NCI-H446 treated with DMSO at 0.1 percent for 48 hours (cell line): ENCODE results near the gene EFCAB8.
"Not testable (repeated sequence)": the region's sequence is repeated elsewhere in the genome, so short reads cannot be mapped to it uniquely, and the experiment has no call there.

Experiments
- DNase-seq: peaks from one replicate; lab custom pipeline; 2025; lab: John Stamatoyannopoulos, UW

The EFCAB8 gene

DNA sequence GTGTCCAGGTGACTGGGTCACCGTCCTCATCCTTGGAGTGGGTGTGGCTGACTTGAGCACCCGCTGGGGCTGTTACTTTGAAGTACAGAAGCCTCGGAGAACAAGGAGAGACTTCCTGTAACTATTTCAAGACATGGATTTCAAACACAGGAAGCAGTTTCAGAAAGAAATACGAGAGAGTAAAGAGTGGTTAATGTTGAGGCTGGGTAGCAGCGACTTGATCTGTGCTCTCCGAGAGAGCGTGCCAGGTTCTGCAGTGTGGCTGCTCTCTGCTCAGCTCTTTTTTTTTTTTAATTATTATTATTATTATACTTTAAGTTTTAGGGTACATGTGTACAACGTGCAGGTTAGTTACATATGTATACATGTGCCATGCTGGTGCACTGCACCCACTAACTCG lies 17.5 kb upstream of the EFCAB8 start:
- DNase-seq = no peak

DNA sequence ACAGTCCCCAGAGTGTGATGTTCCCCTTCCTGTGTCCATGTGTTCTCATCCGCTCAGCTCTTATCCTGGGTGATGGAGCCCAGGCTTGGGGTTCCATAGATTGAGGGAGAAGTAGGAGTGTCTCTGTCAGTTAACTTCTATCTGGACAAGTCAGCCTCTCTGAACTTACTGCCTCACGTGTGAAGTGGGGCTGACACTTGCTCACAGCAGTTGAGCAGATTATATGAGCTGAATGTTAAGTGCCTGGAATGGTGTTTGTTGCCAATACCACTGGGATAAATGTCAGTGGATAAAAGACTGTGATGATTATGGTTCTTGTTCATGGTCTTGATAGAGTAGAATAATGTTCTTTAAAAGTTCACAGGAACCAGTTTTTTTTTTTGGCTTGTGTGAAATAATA lies 17.1 kb upstream of the EFCAB8 start:
- no peak for DNase-seq

GRCh38 chr20:32842688-32843524 lies 15.8 kb upstream of the EFCAB8 start:
- no peak for DNase-seq

DNA sequence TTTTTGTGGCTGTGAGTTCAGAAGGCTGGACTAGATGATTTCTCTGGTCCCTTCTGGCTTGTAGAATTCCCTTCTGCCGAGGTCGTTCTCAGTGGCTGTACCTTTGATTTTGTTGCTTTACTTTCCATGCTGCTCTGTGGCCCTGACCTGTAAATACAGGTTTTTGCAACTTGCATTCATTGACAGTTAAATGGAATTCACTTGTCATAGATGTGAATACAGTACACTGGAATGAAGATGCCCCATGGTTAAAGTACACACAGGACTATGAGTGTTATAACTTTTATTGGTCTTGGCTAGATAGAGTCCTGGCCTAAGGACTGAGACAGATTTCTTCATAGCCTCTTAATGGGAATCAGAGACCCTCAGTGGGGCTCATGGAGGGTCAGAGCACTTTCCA lies 12.9 kb upstream of the EFCAB8 start:
- no peak for DNase-seq

GRCh38 chr20:32846852-32847251 lies 11.9 kb upstream of the EFCAB8 start:
- DNase-seq = no peak

DNA sequence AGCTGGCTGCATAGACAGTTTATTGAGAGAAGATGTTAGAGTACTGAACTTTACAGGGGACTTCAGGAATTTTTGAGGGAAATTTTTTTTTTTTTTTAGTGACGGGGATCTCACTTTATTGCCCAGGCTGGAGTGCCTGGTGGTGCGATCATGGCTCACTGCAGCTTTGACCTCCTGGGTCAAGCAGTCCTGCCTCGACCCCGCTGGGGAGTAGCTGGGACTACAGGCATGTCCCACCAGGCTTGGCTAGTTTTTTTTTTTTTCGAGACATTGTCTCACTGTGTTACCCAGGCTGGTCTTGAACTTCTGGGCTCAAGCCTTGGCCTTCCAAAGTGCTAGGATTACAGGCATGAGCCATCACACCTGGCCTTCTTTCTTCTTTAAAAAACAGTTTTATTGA lies 10.8 kb upstream of the EFCAB8 start:
- no peak for DNase-seq

- no peak for DNase-seq
Measured at GRCh38 chr20:32848846-32849245, 9.9 kb upstream of the EFCAB8 start.

DNA sequence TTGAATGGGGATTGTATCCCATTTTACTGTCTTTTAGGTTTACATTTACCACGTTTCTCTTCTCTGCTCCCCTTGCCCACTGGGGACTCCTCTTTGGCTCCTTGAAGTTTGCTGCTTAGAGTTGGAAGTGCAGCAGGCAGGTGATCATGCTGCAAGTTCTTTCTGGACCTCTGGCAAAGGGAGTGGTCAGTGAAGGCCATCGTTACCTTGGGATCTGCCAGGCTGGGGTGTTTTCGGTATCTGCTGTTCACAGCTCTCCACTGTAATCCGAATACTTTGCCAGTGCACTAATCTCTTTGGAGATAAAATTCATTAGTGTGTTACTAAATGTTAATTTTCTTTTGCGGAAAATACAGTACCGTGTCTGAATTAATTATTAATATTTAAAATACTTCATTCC lies 9.1 kb upstream of the EFCAB8 start:
- no peak for DNase-seq

- DNase-seq = no peak
Measured at GRCh38 chr20:32855387-32855786, 3.3 kb upstream of the EFCAB8 start.

- DNase-seq = no peak
Measured at GRCh38 chr20:32858189-32858588, 534 bp upstream of the EFCAB8 start.

- DNase-seq = no peak
Measured at GRCh38 chr20:32861446-32861845, 2.7 kb downstream of the EFCAB8 start.

DNA sequence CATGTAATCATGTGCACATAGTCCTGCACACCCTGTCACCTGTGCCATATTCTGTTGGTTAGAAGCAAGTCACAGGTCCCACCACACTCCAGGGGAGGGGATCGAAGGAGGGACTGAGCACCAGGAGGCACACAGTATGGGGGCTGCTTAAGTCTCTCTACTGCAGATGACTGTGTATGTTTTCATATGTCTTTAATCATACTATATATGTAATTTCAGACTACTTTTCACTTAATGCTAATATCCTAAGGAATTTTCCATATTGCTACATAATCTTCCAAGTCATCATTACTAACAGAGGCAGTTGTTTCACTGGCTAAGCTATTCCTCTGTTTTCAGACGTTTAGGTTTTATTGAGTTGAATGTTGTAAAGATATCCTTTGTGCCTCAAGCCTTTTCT lies 10.8 kb downstream of the EFCAB8 start:
- DNase-seq = no peak

DNA sequence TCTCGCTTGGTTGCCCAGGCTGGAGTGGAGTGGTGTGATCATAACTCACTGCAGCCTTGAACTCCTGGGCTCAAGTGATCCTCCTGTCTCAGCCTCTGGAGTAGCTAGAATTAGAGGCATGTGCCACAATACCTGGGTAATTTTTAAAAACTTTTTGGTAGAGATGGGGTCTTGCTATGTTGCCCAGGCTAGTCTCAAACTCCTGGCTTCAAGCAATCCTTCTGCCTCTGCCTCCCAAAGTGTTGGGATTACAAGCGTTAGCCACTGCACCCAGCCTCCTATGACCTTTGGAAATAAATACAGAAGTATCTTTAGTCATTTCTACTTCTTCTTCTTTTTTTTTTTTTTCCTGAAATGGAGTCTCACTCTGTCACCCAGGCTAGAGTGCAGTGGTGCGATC lies 11.8 kb downstream of the EFCAB8 start:
- DNase-seq = not testable (repeated sequence)

- DNase-seq = no peak
Measured at GRCh38 chr20:32870985-32871384, 12.3 kb downstream of the EFCAB8 start.

DNA sequence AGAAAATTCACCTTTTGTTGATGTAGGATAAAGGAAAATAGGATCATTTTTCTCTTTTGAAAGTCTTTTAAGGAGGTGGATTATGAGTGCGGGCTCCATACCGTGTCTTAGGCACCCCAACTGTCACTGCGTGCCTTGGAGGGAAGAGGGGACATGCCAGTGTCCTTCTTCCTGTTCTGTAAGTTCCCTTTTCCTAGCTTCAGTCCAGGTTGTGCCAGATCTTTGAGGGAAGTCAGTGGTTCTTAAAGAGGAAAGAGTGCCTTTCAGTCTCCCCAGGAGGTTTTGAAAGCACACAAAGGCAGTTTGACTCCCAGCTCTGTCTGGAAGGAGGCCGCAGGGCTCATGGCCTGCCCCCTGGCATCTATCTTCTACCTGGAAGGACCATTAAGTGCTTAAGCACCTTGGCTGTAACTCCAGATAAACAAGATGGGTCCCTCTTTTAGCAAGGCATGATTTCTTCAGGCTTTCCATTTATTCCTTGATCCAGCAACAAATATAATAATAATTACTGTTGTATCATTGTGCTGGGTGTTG lies 13.0 kb downstream of the EFCAB8 start:
- no peak for DNase-seq

GRCh38 chr20:32872266-32872665 lies 13.5 kb downstream of the EFCAB8 start:
- no peak for DNase-seq

DNA sequence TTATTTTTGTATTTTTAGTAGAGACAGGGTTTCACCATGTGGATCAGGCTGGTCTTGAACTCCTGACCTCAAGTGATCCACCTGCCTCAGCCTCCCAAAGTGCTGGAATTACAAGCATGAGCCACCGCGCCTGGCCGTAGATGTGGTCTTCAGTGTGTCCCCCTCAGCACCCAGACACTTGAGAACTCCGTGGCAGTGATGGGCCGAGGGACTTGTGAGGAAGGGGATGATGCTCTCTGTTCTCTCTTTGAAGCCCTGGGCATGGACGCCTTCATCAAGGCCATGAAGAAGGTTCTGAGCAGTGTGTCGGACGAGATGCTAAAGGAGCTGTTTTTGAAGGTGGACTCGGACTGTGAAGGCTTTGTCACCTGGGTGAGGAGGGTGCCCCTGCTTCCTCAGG lies 16.9 kb downstream of the EFCAB8 start:
- DNase-seq = no peak

GRCh38 chr20:32877507-32877906 lies 18.8 kb downstream of the EFCAB8 start:
- DNase-seq = no peak

DNA sequence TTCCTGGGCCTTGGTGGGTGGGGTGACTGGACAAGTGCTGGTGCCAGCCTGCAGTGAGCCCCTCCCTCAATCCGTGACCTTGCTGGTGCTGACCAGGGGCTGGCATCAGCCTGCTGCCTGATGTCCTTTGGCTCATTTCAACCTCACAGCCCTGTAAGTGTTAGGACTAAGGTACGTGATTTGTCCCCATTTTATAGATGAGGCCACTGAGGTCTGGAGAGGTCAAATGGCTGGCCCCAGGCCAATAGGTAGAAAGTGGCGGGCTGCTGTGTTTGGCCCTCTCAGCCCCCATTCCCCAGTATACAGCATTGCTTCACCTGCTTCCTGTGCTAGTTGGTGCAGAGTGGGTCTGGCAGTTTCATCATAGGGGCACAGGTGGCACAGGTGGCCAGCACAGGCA lies 20.1 kb downstream of the EFCAB8 start:
- no peak for DNase-seq

GRCh38 chr20:32879538-32879937 lies 20.8 kb downstream of the EFCAB8 start:
- no peak for DNase-seq

GRCh38 chr20:32880635-32881034 lies 21.9 kb downstream of the EFCAB8 start:
- DNase-seq = no peak

GRCh38 chr20:32883081-32883480 lies 24.4 kb downstream of the EFCAB8 start:
- DNase-seq = no peak

DNA sequence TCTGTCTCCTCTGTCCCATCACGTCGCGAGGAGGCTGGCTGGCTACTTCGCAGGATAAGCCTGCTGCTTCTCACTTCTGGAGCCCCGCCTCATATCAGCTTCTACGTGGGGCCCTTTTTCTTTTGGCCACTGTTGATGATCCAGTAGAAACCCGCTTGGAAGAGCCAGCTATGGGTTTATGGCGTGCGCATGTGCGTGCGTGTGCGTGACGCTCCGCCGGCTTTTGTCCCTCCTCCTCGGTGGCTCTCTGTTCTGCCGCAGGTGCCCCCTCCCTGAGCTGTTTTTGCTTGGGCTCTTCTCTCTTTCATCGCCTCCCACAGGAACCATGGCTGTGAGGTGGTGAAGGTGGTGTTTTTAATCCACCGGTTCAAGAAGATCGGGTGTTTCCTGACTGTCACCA lies 26.5 kb downstream of the EFCAB8 start:
- no peak for DNase-seq

GRCh38 chr20:32885952-32886351 lies 27.2 kb downstream of the EFCAB8 start:
- DNase-seq = no peak
